Liver (tissue), 3 donors: ENCODE measurements around the gene AKT2.

Experiments used
- EGR1 ChIP-seq, 2 donors: IDR thresholded peaks; 2 replicates each; pipeline ENCODE4 v1.6.1; 2016 to 2018; ENCODE audit warnings: antibody characterized with exemption in 2 of 2, low read depth in 2 of 2
- FOXA1 ChIP-seq: IDR thresholded peaks from 2 replicates; pipeline ENCODE4 v1.6.1; 2016; ENCODE audit warnings: antibody characterized with exemption
- GABPA ChIP-seq, 2 donors: IDR thresholded peaks in 1 of 2; conservative IDR thresholded peaks in 1 of 2; 2 replicates each; pipeline ENCODE4 v1.6.1; 2016; ENCODE audit warnings: antibody characterized with exemption in 2 of 2, mild to moderate bottlenecking in 1 of 2, moderate library complexity in 1 of 2
- JUND ChIP-seq, 2 donors: IDR thresholded peaks; 2 replicates each; pipeline ENCODE4 v1.6.1; 2016; ENCODE audit warnings: antibody characterized with exemption in 2 of 2
- MAX ChIP-seq: IDR thresholded peaks from 2 replicates; pipeline ENCODE4 v1.6.1; 2016; ENCODE audit warnings: antibody characterized with exemption
- RAD21 ChIP-seq, 2 donors: IDR thresholded peaks; 2 replicates each; pipeline ENCODE4 v1.6.1; 2016; ENCODE audit warnings: antibody characterized with exemption in 2 of 2, mild to moderate bottlenecking in 2 of 2
- REST ChIP-seq: IDR thresholded peaks from 2 replicates; pipeline ENCODE4 v1.6.1; 2016; ENCODE audit warnings: antibody characterized with exemption, mild to moderate bottlenecking
- RXRA ChIP-seq, 2 donors: IDR thresholded peaks; 2 replicates each; pipeline ENCODE4 v1.6.1; 2017 to 2018; ENCODE audit warnings: antibody characterized with exemption in 2 of 2, mild to moderate bottlenecking in 1 of 2
- SP1 ChIP-seq: IDR thresholded peaks from 2 replicates; pipeline ENCODE4 v1.6.1; 2018; ENCODE audit warnings: antibody characterized with exemption, mild to moderate bottlenecking
- TAF1 ChIP-seq: conservative IDR thresholded peaks from 2 replicates; pipeline ENCODE4 v1.6.1; 2016; ENCODE audit warnings: antibody characterized with exemption, mild to moderate bottlenecking
- YY1 ChIP-seq: IDR thresholded peaks from 2 replicates; pipeline ENCODE4 v1.6.1; 2016; ENCODE audit warnings: antibody characterized with exemption, mild to moderate bottlenecking
- TF ChIP-seq, protein P1 (sequence below): fragments of 150-350 bp; IDR thresholded peaks from 2 replicates; pipeline ENCODE4 v1.5.1; 2017; ENCODE audit warnings: improper control_type of control experiment, low read depth, low read length; ENCODE audit not compliant: missing input control
- TF ChIP-seq, protein P2 (sequence below): IDR thresholded peaks from 2 replicates; pipeline ENCODE4 v1.6.1; 2016; ENCODE audit warnings: antibody characterized with exemption
- donor health status: healthy.
- donor health status: healthy.

GRCh38 chr19:40244579-40245317 lies 40.4 kb downstream of the AKT2 start:
- TF ChIP-seq, protein P1, sequence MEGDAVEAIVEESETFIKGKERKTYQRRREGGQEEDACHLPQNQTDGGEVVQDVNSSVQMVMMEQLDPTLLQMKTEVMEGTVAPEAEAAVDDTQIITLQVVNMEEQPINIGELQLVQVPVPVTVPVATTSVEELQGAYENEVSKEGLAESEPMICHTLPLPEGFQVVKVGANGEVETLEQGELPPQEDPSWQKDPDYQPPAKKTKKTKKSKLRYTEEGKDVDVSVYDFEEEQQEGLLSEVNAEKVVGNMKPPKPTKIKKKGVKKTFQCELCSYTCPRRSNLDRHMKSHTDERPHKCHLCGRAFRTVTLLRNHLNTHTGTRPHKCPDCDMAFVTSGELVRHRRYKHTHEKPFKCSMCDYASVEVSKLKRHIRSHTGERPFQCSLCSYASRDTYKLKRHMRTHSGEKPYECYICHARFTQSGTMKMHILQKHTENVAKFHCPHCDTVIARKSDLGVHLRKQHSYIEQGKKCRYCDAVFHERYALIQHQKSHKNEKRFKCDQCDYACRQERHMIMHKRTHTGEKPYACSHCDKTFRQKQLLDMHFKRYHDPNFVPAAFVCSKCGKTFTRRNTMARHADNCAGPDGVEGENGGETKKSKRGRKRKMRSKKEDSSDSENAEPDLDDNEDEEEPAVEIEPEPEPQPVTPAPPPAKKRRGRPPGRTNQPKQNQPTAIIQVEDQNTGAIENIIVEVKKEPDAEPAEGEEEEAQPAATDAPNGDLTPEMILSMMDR = no peak
- TF ChIP-seq TAF1 = no peak
- TF ChIP-seq YY1 = no peak
- no peak for TF ChIP-seq SP1
- TF ChIP-seq MAX = no peak
- TF ChIP-seq, protein P2, sequence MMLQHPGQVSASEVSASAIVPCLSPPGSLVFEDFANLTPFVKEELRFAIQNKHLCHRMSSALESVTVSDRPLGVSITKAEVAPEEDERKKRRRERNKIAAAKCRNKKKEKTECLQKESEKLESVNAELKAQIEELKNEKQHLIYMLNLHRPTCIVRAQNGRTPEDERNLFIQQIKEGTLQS = no peak
- TF ChIP-seq EGR1 (IDR thresholded peaks at IDR 0.05; ENCODE audit: low read depth in 2 of 2) = no peak
- no peak for TF ChIP-seq RAD21 (IDR thresholded peaks at IDR 0.05)
- no peak for TF ChIP-seq JUND (IDR thresholded peaks at IDR 0.05)
- TF ChIP-seq FOXA1 = no peak
- TF ChIP-seq RXRA (IDR thresholded peaks at IDR 0.05) = no peak
- TF ChIP-seq REST = no peak
- no peak for TF ChIP-seq GABPA (IDR thresholded peaks at IDR 0.05 in 1 of 2, conservative IDR thresholded peaks at IDR 0.05 in 1 of 2)
